GM20000 (cell line): ENCODE measurements around the gene RIMBP2.

Experiments used
- DNase-seq: peaks from one replicate; pipeline ENCODE4 v3.0.0; 2012; ENCODE audit warnings: low spot score
- TF ChIP-seq, protein P1 (sequence below): IDR thresholded peaks from 2 replicates; pipeline ENCODE4 v1.5.1; 2012; ENCODE audit warnings: mild to moderate bottlenecking, control low read depth; ENCODE audit errors: extremely low read depth, missing control alignments

RIMBP2 gene

DNA sequence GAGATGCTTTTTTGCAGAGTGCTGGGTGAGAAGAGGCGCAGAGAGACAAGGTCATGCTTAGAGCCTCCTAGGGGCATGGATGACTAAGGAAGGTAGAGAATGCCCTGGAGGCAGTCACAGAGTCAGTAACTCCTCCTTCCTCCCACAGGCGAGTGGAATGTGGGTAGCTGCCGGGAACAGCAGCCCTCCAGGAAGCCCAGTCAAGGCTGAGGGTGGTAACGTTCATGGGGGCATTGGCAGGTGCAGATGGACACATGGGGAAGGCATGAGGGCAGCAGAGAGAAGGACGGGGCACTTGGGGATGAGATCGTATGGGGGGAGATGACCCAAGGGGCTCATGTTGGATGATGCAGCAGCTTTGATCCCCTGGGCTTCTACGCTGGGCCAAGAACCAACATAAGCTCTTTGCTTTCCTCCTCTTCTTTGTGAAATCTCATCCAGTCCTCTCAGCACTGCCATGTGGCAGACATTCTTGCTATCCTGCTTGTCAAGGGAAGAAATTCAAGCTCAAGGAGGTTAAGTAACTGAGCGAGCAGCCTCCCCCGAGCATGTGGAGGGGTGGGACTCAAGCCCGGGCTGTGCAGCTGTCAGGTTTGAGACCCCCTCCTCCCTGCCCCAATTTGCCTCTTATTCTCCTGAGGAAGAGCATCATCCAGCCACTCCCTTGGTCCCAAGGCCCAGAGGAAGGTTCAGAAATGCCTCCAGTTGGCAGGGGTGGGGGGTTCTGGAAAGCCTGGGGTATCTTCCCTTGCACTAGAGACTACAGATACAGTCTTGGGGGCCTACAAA lies 190.5 kb downstream of the RIMBP2 start:
- TF ChIP-seq, protein P1, sequence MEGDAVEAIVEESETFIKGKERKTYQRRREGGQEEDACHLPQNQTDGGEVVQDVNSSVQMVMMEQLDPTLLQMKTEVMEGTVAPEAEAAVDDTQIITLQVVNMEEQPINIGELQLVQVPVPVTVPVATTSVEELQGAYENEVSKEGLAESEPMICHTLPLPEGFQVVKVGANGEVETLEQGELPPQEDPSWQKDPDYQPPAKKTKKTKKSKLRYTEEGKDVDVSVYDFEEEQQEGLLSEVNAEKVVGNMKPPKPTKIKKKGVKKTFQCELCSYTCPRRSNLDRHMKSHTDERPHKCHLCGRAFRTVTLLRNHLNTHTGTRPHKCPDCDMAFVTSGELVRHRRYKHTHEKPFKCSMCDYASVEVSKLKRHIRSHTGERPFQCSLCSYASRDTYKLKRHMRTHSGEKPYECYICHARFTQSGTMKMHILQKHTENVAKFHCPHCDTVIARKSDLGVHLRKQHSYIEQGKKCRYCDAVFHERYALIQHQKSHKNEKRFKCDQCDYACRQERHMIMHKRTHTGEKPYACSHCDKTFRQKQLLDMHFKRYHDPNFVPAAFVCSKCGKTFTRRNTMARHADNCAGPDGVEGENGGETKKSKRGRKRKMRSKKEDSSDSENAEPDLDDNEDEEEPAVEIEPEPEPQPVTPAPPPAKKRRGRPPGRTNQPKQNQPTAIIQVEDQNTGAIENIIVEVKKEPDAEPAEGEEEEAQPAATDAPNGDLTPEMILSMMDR = no peak
- no peak for DNase-seq

- DNase-seq = no peak
- TF ChIP-seq, protein P1 = no peak
These were observed 191.3 kb downstream of the RIMBP2 start for GRCh38 chr12:130524759-130525158.

- TF ChIP-seq, protein P1 = no peak
- no peak for DNase-seq
These were observed 192.1 kb downstream of the RIMBP2 start for GRCh38 chr12:130523863-130524614.

DNA sequence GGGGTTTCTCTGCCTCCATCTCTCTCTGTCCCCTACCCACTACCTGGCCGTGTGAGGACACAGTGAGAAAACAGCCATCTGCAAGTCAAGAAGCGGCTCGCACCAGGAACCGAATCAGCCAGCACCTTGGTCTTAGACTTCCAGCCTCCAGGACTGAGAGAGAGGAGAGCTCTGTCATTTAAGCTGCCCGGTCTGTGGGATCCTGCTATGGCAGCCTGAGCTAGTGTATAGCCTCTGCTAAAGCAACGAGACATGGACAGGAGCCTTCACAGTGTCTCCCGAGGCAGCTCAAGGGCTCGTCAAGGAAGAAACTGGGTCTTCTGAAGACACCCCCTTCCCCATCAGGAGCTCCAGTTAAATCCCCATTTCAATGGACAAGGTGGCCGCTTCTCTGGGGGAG lies 192.9 kb downstream of the RIMBP2 start:
- no peak for DNase-seq
- TF ChIP-seq, protein P1 = no peak

DNA sequence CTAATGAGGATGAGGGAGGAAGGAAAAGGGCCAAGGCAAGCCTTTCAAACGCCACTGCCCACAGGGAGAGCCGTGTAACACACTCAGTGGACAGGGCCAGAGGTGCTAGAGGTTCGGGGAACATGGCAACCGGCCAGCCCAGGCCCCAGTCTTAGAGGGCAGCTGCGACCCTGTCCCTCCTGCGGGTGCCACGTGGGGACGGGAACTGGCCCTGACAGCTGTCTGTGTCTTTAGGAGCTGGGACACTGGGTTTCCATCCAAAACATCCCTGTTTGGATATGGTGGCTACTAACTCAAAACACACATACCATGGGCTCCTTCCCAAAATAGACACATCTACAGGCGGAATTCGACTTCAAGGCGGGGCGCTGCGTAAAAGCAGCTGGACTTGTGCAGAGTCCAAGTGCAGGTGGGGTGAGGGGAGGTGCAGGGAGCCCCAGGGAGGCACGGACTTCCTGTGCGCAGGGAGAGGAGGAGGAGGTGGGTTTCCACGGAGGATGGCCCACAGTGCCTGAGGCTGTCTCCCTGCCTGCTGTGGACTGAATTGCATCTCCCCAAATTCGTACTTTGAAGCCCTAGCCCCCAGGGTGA lies 193.8 kb downstream of the RIMBP2 start:
- TF ChIP-seq, protein P1 = no peak
- DNase-seq = no peak

DNA sequence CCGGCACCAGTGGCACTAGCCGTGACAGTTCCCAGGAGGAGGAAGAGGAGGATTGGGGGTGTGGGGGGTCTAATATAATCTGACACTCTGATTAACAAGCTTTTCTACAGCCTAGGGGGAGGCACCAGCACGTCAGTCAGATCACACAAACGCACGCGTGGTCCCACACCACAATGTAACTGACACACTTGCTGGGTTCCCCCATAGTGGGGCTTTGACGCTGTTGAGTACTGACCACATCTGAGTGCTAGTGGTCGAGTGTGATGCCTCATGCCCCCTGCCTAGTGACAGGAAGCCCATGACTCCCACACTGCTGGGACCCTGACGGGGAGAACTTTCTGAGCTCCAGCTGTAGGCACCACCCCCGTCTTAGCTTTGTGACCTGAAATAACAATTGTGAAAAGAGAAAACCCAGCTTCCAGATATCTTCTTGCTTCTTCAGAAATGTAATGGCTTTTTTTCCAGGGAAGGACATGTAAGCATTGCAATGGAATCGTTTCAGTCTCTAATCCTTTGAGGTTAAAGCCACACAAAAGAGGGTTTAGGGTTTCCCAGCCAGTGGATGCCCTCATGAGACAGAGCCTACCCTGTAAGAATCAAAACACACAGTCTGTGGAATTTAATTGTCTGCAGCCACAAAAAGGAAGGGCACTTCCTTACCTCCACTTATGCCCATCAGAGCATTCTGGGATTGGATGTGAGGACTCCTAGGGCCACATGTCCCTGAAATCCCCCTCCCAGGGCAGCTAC lies 194.5 kb downstream of the RIMBP2 start:
- no peak for DNase-seq
- TF ChIP-seq, protein P1 = no peak

DNA sequence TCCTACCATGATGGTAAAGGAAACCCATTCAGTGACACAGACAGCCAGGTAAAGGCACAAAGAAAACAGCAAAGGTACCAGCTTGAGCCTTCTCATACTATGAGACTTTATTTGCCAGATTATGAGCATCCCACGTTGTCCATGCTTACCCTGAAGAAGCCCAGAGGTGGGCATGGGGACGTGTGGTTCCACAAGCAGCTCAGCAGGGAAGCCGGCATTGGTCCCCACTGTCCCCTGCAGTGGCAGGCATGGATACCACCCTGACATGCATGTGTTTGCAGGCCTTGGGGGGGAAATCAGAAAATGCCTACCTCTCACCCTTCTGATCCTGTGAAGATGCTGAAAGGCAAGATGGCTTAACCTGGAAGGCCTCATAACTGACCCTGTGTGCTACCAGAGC lies 195.3 kb downstream of the RIMBP2 start:
- TF ChIP-seq, protein P1 = no peak
- no peak for DNase-seq
